AG04449 (cell line): ENCODE measurements around the gene LTBP2.

Source experiments
- CTCF ChIA-PET: fragments of 350-600 bp; formaldehyde crosslinking; extraction: SDS; loops from one replicate; lab custom pipeline; 2021; ENCODE audit warnings: antibody characterized with exemption; lab: Yijun Ruan, JAX
- POLR2A ChIA-PET: fragments of 400-600, 350-600 bp; formaldehyde crosslinking; extraction: SDS; loops from one replicate; lab custom pipeline; 2020; ENCODE audit warnings: antibody characterized with exemption, inconsistent platforms; lab: Yijun Ruan, JAX
- DNase-seq: peaks from one replicate; pipeline ENCODE4 v3.0.0-alpha.2; 2010; ENCODE audit warnings: low read depth, low spot score
- H3K4me3 ChIP-seq: 2 replicates; pipeline ENCODE4 v1.5.1; 2011; ENCODE audit warnings: low read depth, mild to moderate bottlenecking, control low read depth, low read length
- TF ChIP-seq, protein P1 (sequence below): IDR thresholded peaks from one replicate; pipeline ENCODE4 v1.5.1; 2011; ENCODE audit warnings: mild to moderate bottlenecking, moderate library complexity, low read length, control low read depth, inconsistent platforms; ENCODE audit not compliant: insufficient read depth; ENCODE audit errors: missing control alignments

The LTBP2 gene

DNA sequence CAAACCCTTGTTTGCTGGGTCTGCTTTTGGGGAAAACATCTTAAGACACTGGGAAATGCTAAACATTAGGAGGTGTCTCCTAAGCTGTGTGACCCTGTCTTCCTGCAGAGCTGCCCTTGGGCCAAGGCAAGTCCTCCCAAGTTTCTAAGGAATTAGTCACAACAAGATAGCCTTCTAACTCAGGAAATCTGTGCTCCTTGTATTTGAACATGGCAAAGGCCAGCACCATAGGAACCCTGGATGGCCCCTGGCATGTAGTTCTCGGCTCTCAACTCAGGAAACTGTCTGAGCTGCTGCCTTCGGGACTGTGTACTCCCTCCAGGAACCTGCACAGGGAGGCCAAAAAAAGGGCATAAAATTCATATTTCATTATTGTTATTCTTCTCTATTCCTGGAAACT is 37.6 kb upstream of the LTBP2 start:
- no peak overlapping the region for H3K4me3 ChIP-seq
- ChIA-PET CTCF (interaction anchor here (0.8 to 2.0 kb wide), 5 partner anchors 20 to 55 kb away, joined by 3 to 8 read pairs (median 4); no protein-coding TSS in a partner anchor), POLR2A (interaction anchor here (0.7 to 1.4 kb wide), 4 partner anchors 9 to 30 kb away, joined by 3 to 5 read pairs (median 4); no protein-coding TSS in a partner anchor)
- no peak for DNase-seq
- TF ChIP-seq, protein P1, sequence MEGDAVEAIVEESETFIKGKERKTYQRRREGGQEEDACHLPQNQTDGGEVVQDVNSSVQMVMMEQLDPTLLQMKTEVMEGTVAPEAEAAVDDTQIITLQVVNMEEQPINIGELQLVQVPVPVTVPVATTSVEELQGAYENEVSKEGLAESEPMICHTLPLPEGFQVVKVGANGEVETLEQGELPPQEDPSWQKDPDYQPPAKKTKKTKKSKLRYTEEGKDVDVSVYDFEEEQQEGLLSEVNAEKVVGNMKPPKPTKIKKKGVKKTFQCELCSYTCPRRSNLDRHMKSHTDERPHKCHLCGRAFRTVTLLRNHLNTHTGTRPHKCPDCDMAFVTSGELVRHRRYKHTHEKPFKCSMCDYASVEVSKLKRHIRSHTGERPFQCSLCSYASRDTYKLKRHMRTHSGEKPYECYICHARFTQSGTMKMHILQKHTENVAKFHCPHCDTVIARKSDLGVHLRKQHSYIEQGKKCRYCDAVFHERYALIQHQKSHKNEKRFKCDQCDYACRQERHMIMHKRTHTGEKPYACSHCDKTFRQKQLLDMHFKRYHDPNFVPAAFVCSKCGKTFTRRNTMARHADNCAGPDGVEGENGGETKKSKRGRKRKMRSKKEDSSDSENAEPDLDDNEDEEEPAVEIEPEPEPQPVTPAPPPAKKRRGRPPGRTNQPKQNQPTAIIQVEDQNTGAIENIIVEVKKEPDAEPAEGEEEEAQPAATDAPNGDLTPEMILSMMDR, result no peak

DNA sequence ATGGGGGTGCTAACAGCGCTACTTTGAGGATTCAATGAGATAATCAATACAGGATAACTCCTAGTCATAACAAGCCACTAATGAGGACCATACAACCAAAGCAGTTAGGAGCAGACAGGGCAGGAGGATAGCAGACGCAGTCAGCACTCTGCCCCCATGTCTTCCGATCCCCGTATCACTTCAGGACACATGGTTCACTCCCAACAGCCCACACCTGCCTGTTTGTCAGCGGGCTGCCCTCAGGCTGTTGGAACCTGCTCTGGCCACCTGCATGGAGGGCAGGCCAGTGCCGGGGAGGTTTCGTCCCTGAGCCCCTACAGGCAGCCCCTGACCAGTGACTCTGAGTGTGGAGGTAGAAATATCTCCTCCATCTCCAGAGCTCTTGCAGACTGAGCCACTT is 37.1 kb upstream of the LTBP2 start:
- CTCF ChIA-PET, result interaction anchor here (1.4 to 2.5 kb wide), 2 partner anchors 11 to 40 kb away, joined by 8 to 13 read pairs; no protein-coding TSS in a partner anchor
- DNase-seq, result no peak
- POLR2A ChIA-PET, result interaction anchor here (0.8 to 1.4 kb wide), 2 partner anchors 12 to 29 kb away, joined by 3 to 4 read pairs; no protein-coding TSS in a partner anchor
- no peak overlapping the region for H3K4me3 ChIP-seq
- TF ChIP-seq, protein P1, result no peak

DNA sequence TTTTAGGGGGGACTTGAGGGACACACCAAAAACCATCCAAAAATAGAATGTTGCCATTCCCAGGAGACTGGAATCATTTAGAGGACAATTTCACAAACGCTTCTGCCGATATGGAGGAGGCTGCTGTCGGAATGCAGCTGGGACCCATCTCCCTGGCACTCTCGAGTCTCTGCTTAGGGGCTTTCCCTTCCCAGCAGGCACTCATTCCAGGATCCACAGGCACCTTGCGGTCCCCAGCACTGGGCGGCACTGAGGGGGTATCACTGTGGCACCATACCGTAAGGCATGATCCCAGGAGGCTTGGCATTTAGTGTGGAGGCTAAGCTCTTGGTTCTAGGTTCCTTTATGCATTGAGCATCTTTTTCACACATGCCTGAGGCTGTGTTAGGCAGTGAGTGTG is 36.6 kb upstream of the LTBP2 start:
- H3K4me3 ChIP-seq, result no peak overlapping the region
- CTCF ChIA-PET, result interaction anchor here (1.3 to 2.5 kb wide), 2 partner anchors 10 to 36 kb away, joined by 5 to 13 read pairs; partner anchors contain the start of gene LTBP2
- DNase-seq, result no peak
- POLR2A ChIA-PET, result interaction anchor here (0.8 to 1.7 kb wide), 3 partner anchors 11 to 29 kb away, joined by 4 to 10 read pairs (median 4); no protein-coding TSS in a partner anchor
- TF ChIP-seq, protein P1, result no peak

DNA sequence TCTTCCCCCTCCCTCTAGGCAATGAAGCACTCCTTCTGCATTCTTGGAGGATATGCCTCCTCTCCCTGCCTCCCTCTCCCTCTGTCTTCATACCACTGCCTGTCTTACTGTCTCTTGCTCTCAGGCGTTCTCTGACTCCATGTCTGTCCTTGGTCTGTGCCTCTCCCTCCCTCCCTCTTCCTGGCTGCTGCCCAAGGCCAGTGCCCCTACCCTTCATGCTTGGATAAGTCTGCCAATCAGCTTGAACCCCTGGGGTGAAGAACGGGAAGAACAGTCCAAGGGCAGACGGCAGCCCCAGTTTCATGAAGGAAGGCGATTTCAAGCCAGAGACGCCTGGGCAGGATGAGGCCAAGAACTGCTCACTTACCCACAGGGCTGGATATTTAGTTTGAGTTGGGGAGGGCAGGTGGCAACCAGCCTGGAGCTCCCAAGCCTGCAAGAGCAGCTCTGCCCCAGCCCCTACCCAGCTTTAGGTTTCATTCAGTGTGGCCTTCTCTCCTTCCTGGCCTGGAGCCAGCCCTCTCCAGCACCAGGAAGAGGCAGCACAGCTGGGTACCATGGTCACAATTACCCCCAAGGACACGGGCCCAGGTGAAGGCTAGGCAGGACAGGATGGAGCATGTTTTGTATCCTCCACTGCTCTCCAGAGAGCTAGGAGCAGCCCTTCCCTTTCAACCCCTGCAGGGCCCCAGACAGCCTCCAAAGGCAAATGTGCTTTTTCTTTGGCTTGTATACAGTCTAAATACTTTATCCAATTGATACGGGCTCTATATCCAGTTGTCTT is 35.8 kb upstream of the LTBP2 start:
- POLR2A ChIA-PET, result interaction anchor here (0.8 to 1.7 kb wide), 6 partner anchors 9 to 116 kb away, joined by 3 to 10 read pairs (median 4); no protein-coding TSS in a partner anchor
- CTCF ChIA-PET, result interaction anchor here (1.1 to 2.5 kb wide), 5 partner anchors 8 to 38 kb away, joined by 3 to 13 read pairs (median 5); partner anchors contain the start of gene LTBP2
- H3K4me3 ChIP-seq, result no peak overlapping the region
- TF ChIP-seq, protein P1, result no peak
- DNase-seq, result no peak

DNA sequence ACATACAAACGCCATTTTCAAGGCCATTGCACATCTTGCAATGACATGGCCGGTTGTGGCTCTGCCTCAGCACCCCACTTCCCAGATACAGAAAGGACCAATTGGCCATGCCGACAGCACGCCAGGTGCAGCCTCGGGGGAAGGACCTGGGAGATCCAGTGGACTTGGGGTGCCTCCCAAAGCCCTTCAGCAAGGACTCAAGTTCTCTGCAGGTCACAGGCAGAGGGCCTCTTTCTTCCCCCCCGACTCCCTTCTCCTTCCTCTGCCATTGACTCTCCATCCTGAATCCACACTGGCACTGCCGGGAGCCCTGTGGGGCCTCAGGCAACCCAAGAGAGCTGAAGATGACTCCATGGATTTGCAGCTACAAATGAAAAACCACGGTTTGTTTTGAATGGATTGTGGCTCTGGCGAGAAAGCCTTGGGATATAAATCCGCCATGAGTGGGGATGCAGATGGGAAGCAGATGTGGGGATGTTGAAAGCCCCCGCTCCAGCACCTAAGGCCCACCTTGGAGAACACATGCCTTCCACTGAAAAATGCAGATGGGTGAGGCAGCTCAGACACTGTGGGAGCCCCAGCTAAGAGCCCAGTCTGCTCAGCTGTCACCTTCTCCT is 35.1 kb upstream of the LTBP2 start:
- no peak for DNase-seq
- CTCF ChIA-PET, result interaction anchor here (1.1 to 2.5 kb wide), 5 partner anchors 9 to 38 kb away, joined by 3 to 13 read pairs (median 5); partner anchors contain the start of gene LTBP2

More for the DNA sequence above, 35.1 kb upstream of the LTBP2 start:
- POLR2A ChIA-PET, result interaction anchor here (0.9 to 1.7 kb wide), 4 partner anchors 10 to 117 kb away, joined by 3 to 4 read pairs (median 3); no protein-coding TSS in a partner anchor
- H3K4me3 ChIP-seq, result no peak overlapping the region
- TF ChIP-seq, protein P1, result no peak
